NB4 (cell line): ENCODE results near the gene TRABD.

Experiments used
- MAX ChIP-seq: IDR thresholded peaks from 2 replicates; pipeline ENCODE4 v1.6.1; 2011; ENCODE audit warnings: low read depth, low read length
- MYC ChIP-seq: IDR thresholded peaks from 2 replicates; pipeline ENCODE4 v1.6.1; 2011; ENCODE audit warnings: low read depth, low read length
- POLR2A ChIP-seq: IDR thresholded peaks from 2 replicates; pipeline ENCODE4 v1.6.1; 2011; ENCODE audit warnings: mild to moderate bottlenecking; ENCODE audit not compliant: insufficient read length; ENCODE audit errors: extremely low read depth
- TF ChIP-seq, protein P1 (sequence below): IDR thresholded peaks from one replicate; pipeline ENCODE4 v1.5.1; 2012; ENCODE audit warnings: low read depth, low read length

GRCh38 chr22:50224071-50224470 is 38.4 kb downstream of the TRABD start:
- TF ChIP-seq, protein P1, sequence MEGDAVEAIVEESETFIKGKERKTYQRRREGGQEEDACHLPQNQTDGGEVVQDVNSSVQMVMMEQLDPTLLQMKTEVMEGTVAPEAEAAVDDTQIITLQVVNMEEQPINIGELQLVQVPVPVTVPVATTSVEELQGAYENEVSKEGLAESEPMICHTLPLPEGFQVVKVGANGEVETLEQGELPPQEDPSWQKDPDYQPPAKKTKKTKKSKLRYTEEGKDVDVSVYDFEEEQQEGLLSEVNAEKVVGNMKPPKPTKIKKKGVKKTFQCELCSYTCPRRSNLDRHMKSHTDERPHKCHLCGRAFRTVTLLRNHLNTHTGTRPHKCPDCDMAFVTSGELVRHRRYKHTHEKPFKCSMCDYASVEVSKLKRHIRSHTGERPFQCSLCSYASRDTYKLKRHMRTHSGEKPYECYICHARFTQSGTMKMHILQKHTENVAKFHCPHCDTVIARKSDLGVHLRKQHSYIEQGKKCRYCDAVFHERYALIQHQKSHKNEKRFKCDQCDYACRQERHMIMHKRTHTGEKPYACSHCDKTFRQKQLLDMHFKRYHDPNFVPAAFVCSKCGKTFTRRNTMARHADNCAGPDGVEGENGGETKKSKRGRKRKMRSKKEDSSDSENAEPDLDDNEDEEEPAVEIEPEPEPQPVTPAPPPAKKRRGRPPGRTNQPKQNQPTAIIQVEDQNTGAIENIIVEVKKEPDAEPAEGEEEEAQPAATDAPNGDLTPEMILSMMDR, result no peak
- TF ChIP-seq MAX, result no peak
- no peak for TF ChIP-seq POLR2A
- no peak for TF ChIP-seq MYC
